SK-N-MC (cell line): ENCODE results near the gene RNF133.

Source experiments
- FOXP2 ChIP-seq: optimal IDR thresholded peaks from 2 replicates; pipeline ENCODE3; 2011; ENCODE audit warnings: mild to moderate bottlenecking, moderate library complexity; ENCODE audit not compliant: insufficient read depth; ENCODE audit errors: extremely low read length, control extremely low read depth
- POLR2AphosphoS5 ChIP-seq: IDR thresholded peaks from 2 replicates; pipeline ENCODE4 v1.6.1; 2012; ENCODE audit warnings: mild to moderate bottlenecking, low read depth, low read length, borderline replicate concordance

GRCh38 chr7:122709930-122710646 is 11.2 kb upstream of the RNF133 start:
- no peak for TF ChIP-seq POLR2AphosphoS5
- no peak for TF ChIP-seq FOXP2
